GM20000 (cell line): Measurements from ENCODE around the gene NEK6.

ENCODE experiments used
- DNase-seq: peaks from one replicate; pipeline ENCODE4 v3.0.0; 2012; ENCODE audit warnings: low spot score
- CTCF ChIP-seq: IDR thresholded peaks from 2 replicates; pipeline ENCODE4 v1.5.1; 2012; ENCODE audit warnings: mild to moderate bottlenecking, control low read depth; ENCODE audit errors: extremely low read depth, missing control alignments

NEK6 gene

GRCh38 chr9:124286292-124286931 lies 28.7 kb downstream of the NEK6 start:
- peak; percentile 78 for DNase-seq
- TF ChIP-seq CTCF = no peak

GRCh38 chr9:124290053-124290591 lies 32.4 kb downstream of the NEK6 start:
- no peak for DNase-seq

GRCh38 chr9:124290743-124291554 lies 33.2 kb downstream of the NEK6 start:
- peak; percentile 53 for DNase-seq
- no peak for TF ChIP-seq CTCF

More at GRCh38 chr9:124290053-124290591, 32.4 kb downstream of the NEK6 start:
- TF ChIP-seq CTCF = no peak

- no peak for TF ChIP-seq CTCF
- peak; percentile 74 for DNase-seq
Measured at GRCh38 chr9:124291801-124292396, 34.1 kb downstream of the NEK6 start.

GRCh38 chr9:124292696-124293593 lies 35.2 kb downstream of the NEK6 start:
- no peak for DNase-seq
- TF ChIP-seq CTCF = no peak

GRCh38 chr9:124293718-124294506 lies 36.2 kb downstream of the NEK6 start:
- no peak for TF ChIP-seq CTCF
- DNase-seq = no peak
